NAMALWA (cell line): ENCODE data around the gene KLF3.
A peak's percentile ranks its signal among the peaks of the same experiment; 100 is the strongest.

Experiments
- DNase-seq: peaks from one replicate; pipeline ENCODE4 v3.0.0-alpha.2; 2015; ENCODE audit warnings: low spot score

The KLF3 gene

GRCh38 chr4:38674258-38675144 is 10.5 kb downstream of the KLF3 start:
- DNase-seq, result no peak

- peak; percentile 87 for DNase-seq
Observed at GRCh38 chr4:38675146-38676121, 11.4 kb downstream of the KLF3 start.

- no peak for DNase-seq
Observed at GRCh38 chr4:38676986-38677385, 13.0 kb downstream of the KLF3 start.

- no peak for DNase-seq
Observed at GRCh38 chr4:38677441-38677840, 13.4 kb downstream of the KLF3 start.

- DNase-seq, result no peak
Observed at GRCh38 chr4:38678078-38678477, 14.1 kb downstream of the KLF3 start.

GRCh38 chr4:38679921-38680320 is 15.9 kb downstream of the KLF3 start:
- no peak for DNase-seq

- DNase-seq, result no peak
Observed at GRCh38 chr4:38681281-38681991, 17.4 kb downstream of the KLF3 start.

- no peak for DNase-seq
Observed at GRCh38 chr4:38682336-38682735, 18.3 kb downstream of the KLF3 start.

- no peak for DNase-seq
Observed at GRCh38 chr4:38683276-38683675, 19.3 kb downstream of the KLF3 start.

GRCh38 chr4:38684271-38684670 is 20.3 kb downstream of the KLF3 start:
- no peak for DNase-seq

- no peak for DNase-seq
Observed at GRCh38 chr4:38684951-38685844, 21.2 kb downstream of the KLF3 start.

GRCh38 chr4:38686682-38687081 is 22.7 kb downstream of the KLF3 start:
- DNase-seq, result no peak

GRCh38 chr4:38687571-38688011 is 23.6 kb downstream of the KLF3 start:
- DNase-seq, result no peak

GRCh38 chr4:38688676-38689355 is 24.8 kb downstream of the KLF3 start:
- DNase-seq, result no peak

GRCh38 chr4:38691251-38692008 is 27.4 kb downstream of the KLF3 start:
- DNase-seq, result no peak

GRCh38 chr4:38692421-38692820 is 28.4 kb downstream of the KLF3 start:
- DNase-seq, result no peak

- DNase-seq, result no peak
Observed at GRCh38 chr4:38693569-38693968, 29.6 kb downstream of the KLF3 start.

GRCh38 chr4:38694330-38694729 is 30.3 kb downstream of the KLF3 start:
- DNase-seq, result no peak

- DNase-seq, result no peak
Observed at GRCh38 chr4:38695809-38696208, 31.8 kb downstream of the KLF3 start.

- DNase-seq, result no peak
Observed at GRCh38 chr4:38696697-38697096, 32.7 kb downstream of the KLF3 start.
